Hepatocyte (in vitro differentiated cells): ENCODE measurements around the gene LDLRAD3.

Experiments used
- EZH2 ChIP-seq: fragments of 200-600 bp; sonication (generic); IDR thresholded peaks from 2 replicates; pipeline ENCODE4 v1.6.1; 2016; ENCODE audit warnings: antibody characterized with exemption, mild to moderate bottlenecking, borderline replicate concordance
- EZH2phosphoT487 ChIP-seq: fragments of 200-600 bp; sonication (generic); IDR thresholded peaks from one replicate; pipeline ENCODE4 v1.6.1; 2018; ENCODE audit warnings: antibody characterized with exemption, mild to moderate bottlenecking, low read depth, moderate library complexity; ENCODE audit not compliant: unreplicated experiment, severe bottlenecking
- TF ChIP-seq, protein P1 (sequence below): fragments of 200-600 bp; sonication (generic); IDR thresholded peaks from 2 replicates; pipeline ENCODE4 v1.5.1; 2016; ENCODE audit warnings: antibody characterized with exemption, mild to moderate bottlenecking; ENCODE audit not compliant: poor library complexity

DNA sequence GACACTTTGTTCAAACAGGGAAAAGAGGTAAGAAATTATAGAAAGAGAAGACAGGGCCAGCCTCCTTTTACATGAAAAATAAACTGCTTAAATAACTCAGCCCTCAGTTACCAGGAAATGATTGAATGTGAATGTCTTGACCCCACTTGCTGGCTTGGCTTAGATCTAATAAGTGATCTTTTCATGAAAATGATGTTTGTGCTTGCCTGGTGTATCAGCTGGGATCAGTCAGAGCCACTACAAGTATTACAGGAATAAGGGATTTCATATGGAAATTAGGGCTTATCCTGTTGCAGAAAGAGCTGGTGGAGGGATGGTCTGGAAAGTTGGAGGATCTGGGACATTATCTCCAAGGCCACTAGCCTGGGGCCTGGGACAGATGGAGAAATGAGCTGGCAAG lies 293.5 kb downstream of the LDLRAD3 start:
- TF ChIP-seq, protein P1, sequence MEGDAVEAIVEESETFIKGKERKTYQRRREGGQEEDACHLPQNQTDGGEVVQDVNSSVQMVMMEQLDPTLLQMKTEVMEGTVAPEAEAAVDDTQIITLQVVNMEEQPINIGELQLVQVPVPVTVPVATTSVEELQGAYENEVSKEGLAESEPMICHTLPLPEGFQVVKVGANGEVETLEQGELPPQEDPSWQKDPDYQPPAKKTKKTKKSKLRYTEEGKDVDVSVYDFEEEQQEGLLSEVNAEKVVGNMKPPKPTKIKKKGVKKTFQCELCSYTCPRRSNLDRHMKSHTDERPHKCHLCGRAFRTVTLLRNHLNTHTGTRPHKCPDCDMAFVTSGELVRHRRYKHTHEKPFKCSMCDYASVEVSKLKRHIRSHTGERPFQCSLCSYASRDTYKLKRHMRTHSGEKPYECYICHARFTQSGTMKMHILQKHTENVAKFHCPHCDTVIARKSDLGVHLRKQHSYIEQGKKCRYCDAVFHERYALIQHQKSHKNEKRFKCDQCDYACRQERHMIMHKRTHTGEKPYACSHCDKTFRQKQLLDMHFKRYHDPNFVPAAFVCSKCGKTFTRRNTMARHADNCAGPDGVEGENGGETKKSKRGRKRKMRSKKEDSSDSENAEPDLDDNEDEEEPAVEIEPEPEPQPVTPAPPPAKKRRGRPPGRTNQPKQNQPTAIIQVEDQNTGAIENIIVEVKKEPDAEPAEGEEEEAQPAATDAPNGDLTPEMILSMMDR = no peak
- TF ChIP-seq EZH2phosphoT487 (no peak), EZH2 (no peak)
